Measurements from ENCODE around the gene SLC30A4. TPM values are rescaled to one million over a fixed set of nuclear protein-coding genes. Genes with fewer than 3 reads are reported as not detected.

Gene SLC30A4
- total RNA-seq, 1 donor from 2014 or later, result 15.4 TPM

GRCh38 chr15:45448066-45448915 lies 74.3 kb downstream of the SLC30A4 start:
- no peak overlapping the region for H3K27ac Mint-ChIP-seq
- H3K27me3 Mint-ChIP-seq (ENCODE audit: low read depth), result peaks cover 2% of the 10 kb centered on the region
- no peak overlapping the region for H3K4me3 Mint-ChIP-seq

GRCh38 chr15:45443645-45444044 lies 78.9 kb downstream of the SLC30A4 start:
- no peak for DNase-seq (ENCODE audit: low spot score in 2 of 2, unreplicated experiment in 2 of 2)
- H3K9me3 Mint-ChIP-seq, result no peaks in the 10 kb centered on the region
- peaks cover 4% of the 10 kb centered on the region for H3K4me1 Mint-ChIP-seq
- no peak for TF ChIP-seq CTCF (IDR thresholded peaks at IDR 0.05; ENCODE audit: unreplicated experiment)
- no peak overlapping the region for H3K27ac Mint-ChIP-seq
- no peak overlapping the region for H3K4me3 Mint-ChIP-seq
- peaks cover 2% of the 10 kb centered on the region for H3K27me3 Mint-ChIP-seq (ENCODE audit: low read depth)
- no peaks in the 10 kb centered on the region for H3K36me3 Mint-ChIP-seq

More at GRCh38 chr15:45448066-45448915, 74.3 kb downstream of the SLC30A4 start:
- Mint-ChIP-seq H3K4me1 (no peaks in the 10 kb centered on the region), H3K36me3 (peaks cover 7% of the 10 kb centered on the region), H3K9me3 (peaks cover 6% of the 10 kb centered on the region)
- DNase-seq (ENCODE audit: low spot score in 2 of 2, unreplicated experiment in 2 of 2), result no peak
- no peak for TF ChIP-seq CTCF (IDR thresholded peaks at IDR 0.05; ENCODE audit: unreplicated experiment)

GRCh38 chr15:45442507-45443135 lies 79.9 kb downstream of the SLC30A4 start:
- H3K36me3 Mint-ChIP-seq, result no peaks in the 10 kb centered on the region
- no peaks in the 10 kb centered on the region for H3K9me3 Mint-ChIP-seq
- TF ChIP-seq CTCF (IDR thresholded peaks at IDR 0.05; ENCODE audit: unreplicated experiment), result no peak
- no peak overlapping the region for H3K27ac Mint-ChIP-seq
- no peak for DNase-seq (ENCODE audit: low spot score in 2 of 2, unreplicated experiment in 2 of 2)
- H3K27me3 Mint-ChIP-seq (ENCODE audit: low read depth), result peaks cover 2% of the 10 kb centered on the region
- H3K4me1 Mint-ChIP-seq, result peaks cover 4% of the 10 kb centered on the region
- H3K4me3 Mint-ChIP-seq, result no peak overlapping the region

GRCh38 chr15:45441686-45442085 lies 80.9 kb downstream of the SLC30A4 start:
- H3K4me1 Mint-ChIP-seq, result peaks cover 4% of the 10 kb centered on the region
- no peak overlapping the region for H3K27ac Mint-ChIP-seq
- no peak for DNase-seq (ENCODE audit: low spot score in 2 of 2, unreplicated experiment in 2 of 2)
- H3K4me3 Mint-ChIP-seq, result no peak overlapping the region
- H3K27me3 Mint-ChIP-seq (ENCODE audit: low read depth), result peaks cover 2% of the 10 kb centered on the region
- no peaks in the 10 kb centered on the region for H3K9me3 Mint-ChIP-seq
- no peak for TF ChIP-seq CTCF (IDR thresholded peaks at IDR 0.05; ENCODE audit: unreplicated experiment)
- H3K36me3 Mint-ChIP-seq, result no peaks in the 10 kb centered on the region

GRCh38 chr15:45441036-45441435 lies 81.5 kb downstream of the SLC30A4 start:
- H3K27ac Mint-ChIP-seq, result no peak overlapping the region
- H3K36me3 Mint-ChIP-seq, result no peaks in the 10 kb centered on the region
- TF ChIP-seq CTCF (IDR thresholded peaks at IDR 0.05; ENCODE audit: unreplicated experiment), result no peak
- no peak overlapping the region for H3K4me3 Mint-ChIP-seq
- no peaks in the 10 kb centered on the region for H3K9me3 Mint-ChIP-seq
- peaks cover 2% of the 10 kb centered on the region for H3K27me3 Mint-ChIP-seq (ENCODE audit: low read depth)
- H3K4me1 Mint-ChIP-seq, result peaks cover 4% of the 10 kb centered on the region
- no peak for DNase-seq (ENCODE audit: low spot score in 2 of 2, unreplicated experiment in 2 of 2)

Measured in mesothelial cell of epicardium (in vitro differentiated cells).